NCI-H524 (cell line): Measurements from ENCODE around the gene CNDP1.
"Not testable (repeated sequence)": the region's sequence is repeated elsewhere in the genome, so short reads cannot be mapped to it uniquely, and the experiment has no call there.

ENCODE experiments used
- DNase-seq, 2 experiments: peaks; one replicate each; lab custom pipeline; 2025; lab: John Stamatoyannopoulos, UW

The CNDP1 gene

GRCh38 chr18:74520096-74520833, 14.0 kb upstream of the CNDP1 start:
- no peak for DNase-seq

GRCh38 chr18:74521068-74521725, 13.1 kb upstream of the CNDP1 start:
- DNase-seq, result no peak

- DNase-seq, result no peak
Measured at GRCh38 chr18:74522635-74523548, 11.4 kb upstream of the CNDP1 start.

- DNase-seq, result no peak
Measured at GRCh38 chr18:74524097-74524496, 10.2 kb upstream of the CNDP1 start.

- not testable (repeated sequence) for DNase-seq
Measured at GRCh38 chr18:74524915-74525314, 9.4 kb upstream of the CNDP1 start.

- DNase-seq, result no peak
Measured at GRCh38 chr18:74525741-74526140, 8.6 kb upstream of the CNDP1 start.

- no peak for DNase-seq
Measured at GRCh38 chr18:74526488-74526887, 7.8 kb upstream of the CNDP1 start.

- DNase-seq, result no peak
Measured at GRCh38 chr18:74528478-74528877, 5.8 kb upstream of the CNDP1 start.

- DNase-seq, result no peak
Measured at GRCh38 chr18:74528913-74529312, 5.4 kb upstream of the CNDP1 start.

- DNase-seq, result no peak
Measured at GRCh38 chr18:74529378-74529777, 4.9 kb upstream of the CNDP1 start.

GRCh38 chr18:74529811-74530583, 4.3 kb upstream of the CNDP1 start:
- no peak for DNase-seq

GRCh38 chr18:74530584-74530862, 3.8 kb upstream of the CNDP1 start:
- DNase-seq, result no peak

- DNase-seq, result no peak
Measured at GRCh38 chr18:74531043-74531442, 3.3 kb upstream of the CNDP1 start.

- DNase-seq, result no peak
Measured at GRCh38 chr18:74532511-74533025, 1.7 kb upstream of the CNDP1 start.

- DNase-seq, result no peak
Measured at GRCh38 chr18:74533666-74534065, 634 bp upstream of the CNDP1 start.

GRCh38 chr18:74534981-74535649, 815 bp downstream of the CNDP1 start:
- no peak for DNase-seq

- no peak for DNase-seq
Measured at GRCh38 chr18:74539289-74539688, 5.0 kb downstream of the CNDP1 start.

- no peak for DNase-seq
Measured at GRCh38 chr18:74540652-74541421, 6.5 kb downstream of the CNDP1 start.

- DNase-seq, result no peak
Measured at GRCh38 chr18:74541703-74542555, 7.6 kb downstream of the CNDP1 start.

GRCh38 chr18:74544898-74545297, 10.6 kb downstream of the CNDP1 start:
- no peak for DNase-seq
